ENCODE data around the gene FAM241B.

FAM241B gene

DNA sequence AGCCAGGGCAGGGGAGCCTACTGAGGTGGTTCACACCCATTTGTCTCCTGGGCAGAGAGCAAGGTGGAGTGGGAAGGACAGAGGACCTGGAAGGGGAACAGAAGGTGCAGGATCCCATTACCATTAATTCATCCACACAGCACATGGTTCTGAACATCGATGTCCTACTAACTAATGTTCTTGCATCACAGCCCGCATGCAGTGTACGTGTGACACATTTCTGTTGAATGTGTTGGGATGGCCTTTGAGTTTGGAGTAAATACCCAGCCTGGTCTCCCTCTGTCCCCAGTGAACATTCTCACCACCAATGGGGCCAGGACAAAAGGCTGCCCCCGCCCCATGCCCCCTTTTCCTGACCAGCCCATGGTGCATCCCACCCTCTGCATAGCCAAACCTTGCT, 46.3 kb downstream of the FAM241B start:
- TF ChIP-seq, protein P1, sequence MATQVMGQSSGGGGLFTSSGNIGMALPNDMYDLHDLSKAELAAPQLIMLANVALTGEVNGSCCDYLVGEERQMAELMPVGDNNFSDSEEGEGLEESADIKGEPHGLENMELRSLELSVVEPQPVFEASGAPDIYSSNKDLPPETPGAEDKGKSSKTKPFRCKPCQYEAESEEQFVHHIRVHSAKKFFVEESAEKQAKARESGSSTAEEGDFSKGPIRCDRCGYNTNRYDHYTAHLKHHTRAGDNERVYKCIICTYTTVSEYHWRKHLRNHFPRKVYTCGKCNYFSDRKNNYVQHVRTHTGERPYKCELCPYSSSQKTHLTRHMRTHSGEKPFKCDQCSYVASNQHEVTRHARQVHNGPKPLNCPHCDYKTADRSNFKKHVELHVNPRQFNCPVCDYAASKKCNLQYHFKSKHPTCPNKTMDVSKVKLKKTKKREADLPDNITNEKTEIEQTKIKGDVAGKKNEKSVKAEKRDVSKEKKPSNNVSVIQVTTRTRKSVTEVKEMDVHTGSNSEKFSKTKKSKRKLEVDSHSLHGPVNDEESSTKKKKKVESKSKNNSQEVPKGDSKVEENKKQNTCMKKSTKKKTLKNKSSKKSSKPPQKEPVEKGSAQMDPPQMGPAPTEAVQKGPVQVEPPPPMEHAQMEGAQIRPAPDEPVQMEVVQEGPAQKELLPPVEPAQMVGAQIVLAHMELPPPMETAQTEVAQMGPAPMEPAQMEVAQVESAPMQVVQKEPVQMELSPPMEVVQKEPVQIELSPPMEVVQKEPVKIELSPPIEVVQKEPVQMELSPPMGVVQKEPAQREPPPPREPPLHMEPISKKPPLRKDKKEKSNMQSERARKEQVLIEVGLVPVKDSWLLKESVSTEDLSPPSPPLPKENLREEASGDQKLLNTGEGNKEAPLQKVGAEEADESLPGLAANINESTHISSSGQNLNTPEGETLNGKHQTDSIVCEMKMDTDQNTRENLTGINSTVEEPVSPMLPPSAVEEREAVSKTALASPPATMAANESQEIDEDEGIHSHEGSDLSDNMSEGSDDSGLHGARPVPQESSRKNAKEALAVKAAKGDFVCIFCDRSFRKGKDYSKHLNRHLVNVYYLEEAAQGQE (IDR thresholded peaks at IDR 0.05; ENCODE audit: insufficient read depth in 1 of 2, low read depth in 2 of 2, low read length in 2 of 2): no peak
- TF ChIP-seq POLR2AphosphoS5 (IDR thresholded peaks at IDR 0.05; ENCODE audit: low read depth, low read length) (no peak), SIN3A (IDR thresholded peaks at IDR 0.05; ENCODE audit: borderline replicate concordance, insufficient read depth, low read length) (no peak), TAF1 (IDR thresholded peaks at IDR 0.05; ENCODE audit: borderline replicate concordance, insufficient read depth, low read length) (no peak), FOXP2 (optimal IDR thresholded peaks at IDR 0.05; ENCODE audit: borderline replicate concordance, extremely low read depth, extremely low read length, insufficient read depth) (no peak)

DNA sequence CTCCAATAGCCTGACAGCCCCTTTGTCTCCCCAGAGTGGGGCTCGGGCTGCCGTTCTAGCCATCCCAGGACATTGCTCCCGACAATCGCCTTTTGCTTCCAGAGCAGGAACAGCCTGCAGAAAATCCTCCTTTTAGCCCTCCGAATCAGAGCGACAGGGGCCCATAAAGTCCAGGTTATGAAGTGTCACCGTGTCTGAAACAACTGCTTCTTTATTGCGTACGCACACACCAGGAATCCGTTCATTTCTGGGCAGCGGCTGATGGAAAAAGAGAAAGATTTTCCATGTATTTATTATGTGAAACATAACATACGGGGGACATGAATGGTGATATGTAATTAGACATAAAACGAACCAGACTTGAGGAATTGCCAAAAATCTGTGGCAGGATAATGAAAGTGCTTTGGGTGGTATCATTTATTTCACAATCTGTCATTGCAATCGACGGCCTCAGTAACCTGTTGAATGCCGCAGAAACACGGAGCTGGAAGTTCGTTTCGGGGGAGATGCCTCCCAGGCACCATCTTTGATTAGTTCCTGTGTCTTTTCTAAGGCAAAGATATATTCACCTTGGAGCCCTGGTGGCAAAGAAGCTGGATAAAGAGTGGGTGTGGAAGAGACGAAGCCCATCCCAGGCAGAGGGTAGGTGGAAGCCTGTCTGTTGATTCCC, 48.1 kb downstream of the FAM241B start:
- TF ChIP-seq TAF1 (IDR thresholded peaks at IDR 0.05; ENCODE audit: borderline replicate concordance, insufficient read depth, low read length) (no peak), FOXP2 (optimal IDR thresholded peaks at IDR 0.05; ENCODE audit: borderline replicate concordance, extremely low read depth, extremely low read length, insufficient read depth) (no peak), POLR2AphosphoS5 (IDR thresholded peaks at IDR 0.05; ENCODE audit: low read depth, low read length) (no peak), SIN3A (IDR thresholded peaks at IDR 0.05; ENCODE audit: borderline replicate concordance, insufficient read depth, low read length) (no peak)
- TF ChIP-seq, protein P1 (IDR thresholded peaks at IDR 0.05; ENCODE audit: insufficient read depth in 1 of 2, low read depth in 2 of 2, low read length in 2 of 2): no peak

DNA sequence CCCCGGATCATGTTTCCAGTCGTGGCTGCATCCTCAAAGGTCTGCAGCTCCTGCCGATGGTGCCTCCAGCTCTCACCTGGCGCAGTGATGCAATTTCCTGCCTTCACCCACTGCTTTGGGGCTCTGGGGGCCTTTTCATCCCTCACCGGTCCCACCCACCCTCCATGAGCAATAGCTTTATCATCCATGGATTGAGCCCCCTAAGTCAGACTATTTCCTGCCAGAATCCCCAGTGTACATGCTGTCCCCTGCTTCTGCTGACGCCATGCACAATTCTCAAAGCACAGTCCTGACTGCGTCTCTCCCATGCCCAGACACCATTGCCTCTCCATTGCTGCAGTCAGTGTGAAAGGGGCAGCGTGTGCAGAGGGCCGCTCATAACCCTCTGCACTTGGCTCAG, 49.7 kb downstream of the FAM241B start:
- TF ChIP-seq SIN3A (IDR thresholded peaks at IDR 0.05; ENCODE audit: borderline replicate concordance, insufficient read depth, low read length) (no peak), FOXP2 (optimal IDR thresholded peaks at IDR 0.05; ENCODE audit: borderline replicate concordance, extremely low read depth, extremely low read length, insufficient read depth) (no peak), TAF1 (IDR thresholded peaks at IDR 0.05; ENCODE audit: borderline replicate concordance, insufficient read depth, low read length) (no peak), POLR2AphosphoS5 (IDR thresholded peaks at IDR 0.05; ENCODE audit: low read depth, low read length) (no peak)
- TF ChIP-seq, protein P1 (IDR thresholded peaks at IDR 0.05; ENCODE audit: insufficient read depth in 1 of 2, low read depth in 2 of 2, low read length in 2 of 2): no peak

DNA sequence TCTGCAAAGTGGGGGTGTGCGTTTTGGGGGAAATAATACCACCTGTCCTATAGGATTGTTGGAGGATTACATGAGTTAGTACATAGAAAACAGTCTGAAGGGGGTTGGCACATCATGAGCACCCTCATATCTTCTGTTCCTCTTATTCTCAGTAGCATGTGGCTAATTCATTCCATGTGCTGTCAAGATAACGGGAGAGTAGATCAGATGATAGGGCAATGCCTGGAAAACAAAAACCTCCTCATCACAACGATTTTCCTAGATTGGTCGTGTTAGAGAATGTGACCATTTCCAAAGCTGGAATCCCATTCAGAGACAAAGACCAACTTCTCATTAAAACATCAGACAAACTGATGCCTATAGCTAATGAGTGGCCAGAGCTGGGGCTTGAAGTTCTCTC, 50.6 kb downstream of the FAM241B start:
- TF ChIP-seq, protein P1 (IDR thresholded peaks at IDR 0.05; ENCODE audit: insufficient read depth in 1 of 2, low read depth in 2 of 2, low read length in 2 of 2): no peak
- TF ChIP-seq FOXP2 (optimal IDR thresholded peaks at IDR 0.05; ENCODE audit: borderline replicate concordance, extremely low read depth, extremely low read length, insufficient read depth) (no peak), TAF1 (IDR thresholded peaks at IDR 0.05; ENCODE audit: borderline replicate concordance, insufficient read depth, low read length) (no peak), POLR2AphosphoS5 (IDR thresholded peaks at IDR 0.05; ENCODE audit: low read depth, low read length) (no peak), SIN3A (IDR thresholded peaks at IDR 0.05; ENCODE audit: borderline replicate concordance, insufficient read depth, low read length) (no peak)
